HUES48 (cell line): ENCODE results near the gene RASSF4.

Experiments
- H3K27ac ChIP-seq: one replicate; pipeline ENCODE4 v1.7.0; 2013; ENCODE audit warnings: low read depth, low read length, inconsistent platforms
- H3K27me3 ChIP-seq: 2 replicates; pipeline ENCODE4 v1.6.1; 2013; ENCODE audit warnings: mild to moderate bottlenecking, low read length; ENCODE audit not compliant: control insufficient read depth, insufficient read depth
- H3K36me3 ChIP-seq: 2 replicates; pipeline ENCODE4 v1.6.1; 2013; ENCODE audit warnings: low read length; ENCODE audit not compliant: control insufficient read depth, insufficient read depth
- H3K4me1 ChIP-seq: 2 replicates; pipeline ENCODE4 v1.6.1; 2013; ENCODE audit warnings: mild to moderate bottlenecking, low read length; ENCODE audit not compliant: control insufficient read depth, insufficient read depth
- H3K4me3 ChIP-seq: 2 replicates; pipeline ENCODE4 v1.5.1; 2013; ENCODE audit warnings: mild to moderate bottlenecking, low read depth, low read length
- H3K9ac ChIP-seq: 2 replicates; pipeline ENCODE4 v1.6.1; 2013; ENCODE audit warnings: mild to moderate bottlenecking, low read depth, low read length, moderate library complexity
- H3K9me3 ChIP-seq: 2 replicates; pipeline ENCODE4 v1.6.1; 2013; ENCODE audit warnings: low read length; ENCODE audit not compliant: control insufficient read depth, insufficient read depth

Gene RASSF4

DNA sequence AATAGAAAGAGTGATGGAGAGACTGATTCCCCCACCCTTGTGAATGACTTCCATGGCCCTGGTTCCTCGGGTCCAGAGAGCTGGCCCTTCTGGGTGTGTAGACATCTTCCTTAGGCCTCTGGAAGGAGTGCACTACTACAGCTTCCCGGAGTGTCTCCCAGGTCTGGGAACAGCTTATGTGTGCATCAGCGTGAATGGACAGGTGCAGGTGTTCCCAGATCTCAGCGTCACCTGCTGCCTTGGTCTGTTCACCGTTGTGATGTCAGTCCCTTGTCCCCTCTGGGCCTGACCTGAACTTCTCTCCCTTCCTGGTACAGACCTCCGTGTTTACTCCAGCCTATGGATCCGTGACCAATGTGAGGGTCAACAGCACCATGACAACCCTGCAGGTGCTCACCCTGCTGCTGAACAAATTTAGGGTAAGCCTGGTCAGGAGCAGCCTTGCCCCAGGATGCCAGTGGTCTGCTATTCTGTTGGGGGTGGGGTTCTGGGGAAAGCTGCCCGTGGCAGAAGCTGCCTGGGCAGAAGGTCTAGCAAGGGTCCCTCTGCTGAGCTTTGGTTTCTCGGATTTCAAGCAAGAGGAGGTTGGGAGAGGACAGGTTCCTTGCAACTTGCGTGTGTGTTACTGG is 29.5 kb downstream of the RASSF4 start:
- 0 out of 2 replicates have a peak, but pooled peaks cover 4% of the 10 kb centered on the region for H3K36me3 ChIP-seq
- no peaks in the 10 kb centered on the region for H3K9me3 ChIP-seq
- H3K27me3 ChIP-seq, result peaks cover 7% of the 10 kb centered on the region
- no peak overlapping the region for H3K27ac ChIP-seq
- H3K9ac ChIP-seq, result no peak overlapping the region
- no peak overlapping the region for H3K4me3 ChIP-seq
- H3K4me1 ChIP-seq, result peaks cover 67% of the 10 kb centered on the region

GRCh38 chr10:44989597-44990301 is 30.1 kb downstream of the RASSF4 start:
- Histone ChIP-seq H3K4me1 (peaks cover 73% of the 10 kb centered on the region), H3K27ac (peak overlapping the region; percentile 74), H3K36me3 (0 out of 2 replicates have a peak, but pooled peaks cover 4% of the 10 kb centered on the region), H3K9ac (no peak overlapping the region), H3K4me3 (no peak overlapping the region), H3K27me3 (peaks cover 7% of the 10 kb centered on the region), H3K9me3 (no peaks in the 10 kb centered on the region)

DNA sequence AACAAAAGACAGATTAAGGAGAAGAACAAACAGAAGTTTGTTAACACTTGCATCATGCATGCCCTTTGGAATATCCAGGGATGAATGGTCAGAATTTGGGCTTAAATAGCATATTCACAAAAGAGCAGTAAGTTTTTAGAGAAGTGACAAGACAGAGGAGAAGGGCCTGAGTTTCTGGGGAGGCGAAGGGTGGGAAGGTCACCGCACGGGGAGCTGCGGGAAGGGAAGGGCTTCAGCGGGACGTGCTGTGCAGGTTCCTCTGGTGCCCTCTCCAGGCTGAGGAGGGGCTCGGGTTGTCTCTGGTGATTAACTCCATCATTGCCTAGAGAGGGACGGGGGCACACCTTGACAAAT is 30.7 kb downstream of the RASSF4 start:
- Histone ChIP-seq H3K27ac (peak overlapping the region; percentile 74), H3K9me3 (no peaks in the 10 kb centered on the region), H3K36me3 (0 out of 2 replicates have a peak, but pooled peaks cover 4% of the 10 kb centered on the region), H3K4me1 (peaks cover 72% of the 10 kb centered on the region), H3K27me3 (peaks cover 7% of the 10 kb centered on the region), H3K9ac (no peak overlapping the region; the same call in 1 of the 2 replicates), H3K4me3 (no peak overlapping the region; the same call in 1 of the 2 replicates)

DNA sequence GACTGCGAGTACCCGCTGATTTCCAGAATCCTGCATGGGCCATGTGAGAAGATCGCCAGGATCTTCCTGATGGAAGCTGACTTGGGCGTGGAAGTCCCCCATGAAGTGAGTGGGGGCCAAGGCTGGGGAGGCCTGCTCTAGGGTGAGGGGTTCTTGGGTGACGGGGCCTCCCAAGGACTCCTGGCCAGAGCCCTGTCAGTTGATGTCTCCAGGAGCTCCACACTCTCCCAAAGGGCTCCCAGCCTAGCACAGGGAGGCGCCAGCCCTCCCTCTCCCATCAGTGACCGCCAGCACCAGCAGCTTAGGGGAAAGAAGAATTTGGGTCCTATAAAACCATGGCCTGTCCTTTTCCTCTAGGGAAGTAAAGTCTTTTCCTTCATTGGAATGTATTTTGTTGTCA is 31.4 kb downstream of the RASSF4 start:
- Histone ChIP-seq H3K9me3 (no peaks in the 10 kb centered on the region), H3K36me3 (0 out of 2 replicates have a peak, but pooled peaks cover 4% of the 10 kb centered on the region), H3K4me3 (no peak overlapping the region), H3K9ac (no peak overlapping the region), H3K27me3 (peaks cover 7% of the 10 kb centered on the region), H3K4me1 (peaks cover 65% of the 10 kb centered on the region), H3K27ac (peak overlapping the region; percentile 74)

DNA sequence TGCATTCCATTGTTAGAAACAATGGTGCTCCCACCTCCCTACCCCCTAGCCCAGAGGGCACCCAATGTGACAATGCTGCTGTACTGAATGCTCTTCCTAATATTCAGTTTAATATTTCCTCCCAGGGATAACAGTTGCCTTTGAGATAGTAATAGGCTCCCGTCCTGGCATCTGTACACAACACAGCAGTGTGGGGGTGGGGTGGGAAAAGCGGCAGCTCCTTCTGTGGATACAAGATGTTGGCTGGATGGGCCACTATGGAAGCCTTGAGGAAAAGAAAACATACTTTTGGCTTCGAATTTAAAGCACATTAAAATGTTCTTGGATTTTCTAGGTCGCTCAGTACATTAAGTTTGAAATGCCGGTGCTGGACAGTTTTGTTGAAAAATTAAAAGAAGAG is 32.0 kb downstream of the RASSF4 start:
- Histone ChIP-seq H3K9me3 (no peaks in the 10 kb centered on the region), H3K27ac (no peak overlapping the region), H3K9ac (no peak overlapping the region), H3K36me3 (0 out of 2 replicates have a peak, but pooled peaks cover 4% of the 10 kb centered on the region), H3K4me1 (peaks cover 59% of the 10 kb centered on the region), H3K27me3 (peaks cover 7% of the 10 kb centered on the region), H3K4me3 (no peak overlapping the region)

DNA sequence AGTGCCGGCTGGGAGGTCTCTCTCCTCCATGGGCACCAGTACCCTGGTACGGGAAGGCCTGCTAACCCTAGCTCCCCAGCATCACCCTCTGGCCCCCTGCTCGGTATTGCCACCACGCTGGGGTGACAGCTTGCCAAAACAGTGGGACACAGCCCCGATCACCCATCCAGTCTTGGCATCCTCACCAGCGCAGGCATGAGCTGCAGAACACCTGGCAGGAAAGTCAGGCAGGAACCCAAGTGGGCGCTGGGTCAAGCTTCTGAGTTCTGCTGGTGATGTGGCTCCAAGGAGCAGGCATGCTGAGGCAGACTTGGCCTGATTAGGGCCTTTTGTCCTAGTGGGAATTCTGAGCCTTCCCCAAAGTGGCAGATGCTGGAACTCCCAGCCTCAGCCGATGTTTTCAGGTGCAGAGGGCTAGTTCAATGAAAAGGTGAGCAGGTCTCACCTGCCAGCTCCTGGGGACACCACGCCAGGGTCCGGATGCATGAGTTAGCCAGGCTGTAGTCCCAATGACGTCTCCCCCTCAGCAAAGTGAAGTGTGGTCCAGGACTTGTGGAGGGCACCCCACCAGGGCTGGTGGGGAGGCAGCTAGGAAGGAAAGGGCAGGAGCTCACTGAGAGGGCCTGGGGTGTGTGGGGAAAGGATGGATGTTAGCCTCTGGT is 32.6 kb downstream of the RASSF4 start:
- H3K9ac ChIP-seq, result no peak overlapping the region
- H3K36me3 ChIP-seq, result 0 out of 2 replicates have a peak, but pooled peaks cover 4% of the 10 kb centered on the region
- H3K4me3 ChIP-seq, result no peak overlapping the region
- peaks cover 7% of the 10 kb centered on the region for H3K27me3 ChIP-seq
- peaks cover 54% of the 10 kb centered on the region for H3K4me1 ChIP-seq
- no peaks in the 10 kb centered on the region for H3K9me3 ChIP-seq
- no peak overlapping the region for H3K27ac ChIP-seq

- no peak overlapping the region for H3K27ac ChIP-seq
These were observed 33.2 kb downstream of the RASSF4 start for GRCh38 chr10:44992732-44993225.

GRCh38 chr10:44993226-44993921 is 33.8 kb downstream of the RASSF4 start:
- no peak overlapping the region for H3K9ac ChIP-seq
- H3K27ac ChIP-seq, result no peak overlapping the region
- H3K4me1 ChIP-seq, result peaks cover 46% of the 10 kb centered on the region
- H3K9me3 ChIP-seq, result no peaks in the 10 kb centered on the region
- H3K36me3 ChIP-seq, result 0 out of 2 replicates have a peak, but pooled peaks cover 4% of the 10 kb centered on the region
- H3K4me3 ChIP-seq, result no peak overlapping the region
- peaks cover 7% of the 10 kb centered on the region for H3K27me3 ChIP-seq

More at GRCh38 chr10:44992732-44993225, 33.2 kb downstream of the RASSF4 start:
- Histone ChIP-seq H3K27me3 (peaks cover 7% of the 10 kb centered on the region), H3K9ac (no peak overlapping the region), H3K4me1 (peaks cover 52% of the 10 kb centered on the region), H3K36me3 (0 out of 2 replicates have a peak, but pooled peaks cover 4% of the 10 kb centered on the region), H3K4me3 (no peak overlapping the region), H3K9me3 (no peaks in the 10 kb centered on the region)

- Histone ChIP-seq H3K9me3 (no peaks in the 10 kb centered on the region), H3K36me3 (0 out of 2 replicates have a peak, but pooled peaks cover 4% of the 10 kb centered on the region), H3K4me3 (no peak overlapping the region), H3K27me3 (peaks cover 2% of the 10 kb centered on the region; the same call in 1 of the 2 replicates), H3K27ac (no peak overlapping the region), H3K4me1 (peaks cover 40% of the 10 kb centered on the region), H3K9ac (no peak overlapping the region)
These were observed 34.5 kb downstream of the RASSF4 start for GRCh38 chr10:44993922-44994751.
